ENCODE data around the gene SORCS2. TPM values are rescaled to one million over a fixed set of nuclear protein-coding genes. Genes with fewer than 3 reads are reported as not detected.

Gene SORCS2
- total and polyA plus RNA-seq, 2 of the 8 experiments (the other 6 are each of a cell fraction or from before 2014, with no cell fraction given), result 0.36 to 1.8 TPM

- TF ChIP-seq POLR2AphosphoS5 (IDR thresholded peaks at IDR 0.05; ENCODE audit: low read depth, low read length), result no peak
- TF ChIP-seq EP300 (IDR thresholded peaks at IDR 0.05; ENCODE audit: borderline replicate concordance in 1 of 2, low read depth in 2 of 2, low read length in 2 of 2), result no peak
- no peak for TF ChIP-seq PHF8 (conservative IDR thresholded peaks at IDR 0.05; ENCODE audit: low read depth, low read length)
These were observed 112.1 kb downstream of the SORCS2 start (continued) for GRCh38 chr4:7304436-7304835.
